Stomach (tissue), 4 donors: Measurements from ENCODE around the gene ANKRD31.

Experiments
- CTCF ChIP-seq, 7 experiments: fragments of 450-650 bp in 4 of 7; fragments of 200-600 bp in 3 of 7; sonication (generic) in 3 of 7; IDR thresholded peaks; one replicate each; pipeline ENCODE4 v1.5.1; 2016 to 2019; ENCODE audit warnings: antibody characterized with exemption in 7 of 7, control low read depth in 2 of 7, mild to moderate bottlenecking in 1 of 7
- POLR2A ChIP-seq, 4 donors: fragments of 450-650 bp; IDR thresholded peaks; one replicate each; pipeline ENCODE4 v1.6.1; 2016; ENCODE audit warnings: antibody characterized with exemption in 4 of 4, control low read depth in 2 of 4, mild to moderate bottlenecking in 1 of 4, moderate library complexity in 1 of 4
- POLR2AphosphoS5 ChIP-seq, 3 donors: sonication (generic); formaldehyde crosslinking; IDR thresholded peaks; one replicate each; pipeline ENCODE4 v1.6.1; 2016; ENCODE audit warnings: antibody characterized with exemption in 3 of 3

GRCh38 chr5:75234251-75234650, 2.4 kb downstream of the ANKRD31 start:
- TF ChIP-seq CTCF (IDR thresholded peaks at IDR 0.05) (no peak), POLR2AphosphoS5 (IDR thresholded peaks at IDR 0.05) (no peak), POLR2A (IDR thresholded peaks at IDR 0.05) (no peak)
